Memory B cell (primary cell): ENCODE data around the gene CD9.
"Not testable (repeated sequence)": the region's sequence is repeated elsewhere in the genome, so short reads cannot be mapped to it uniquely, and the experiment has no call there.

Experiments used
- ATAC-seq: fragments of 150-1000 bp; cut with Tn5 transposase; 2 replicates; pipeline ENCODE4 v1.10.0; 2021; ENCODE audit warnings: low read depth, mild to moderate bottlenecking, moderate library complexity
- DNase-seq, 2 donors: peaks; one replicate each; pipeline ENCODE4 v3.0.0; 2022; ENCODE audit warnings: low spot score in 2 of 2
- H3K27ac Mint-ChIP-seq: one replicate; pipeline ENCODE4 v1.8.0; 2022; ENCODE audit warnings: mild to moderate bottlenecking, moderate library complexity, mixed read lengths
- H3K27me3 Mint-ChIP-seq: one replicate; pipeline ENCODE4 v1.8.0; 2022; ENCODE audit warnings: mixed read lengths
- H3K36me3 Mint-ChIP-seq: one replicate; pipeline ENCODE4 v1.8.0; 2022; ENCODE audit warnings: mild to moderate bottlenecking, mixed read lengths
- H3K4me1 Mint-ChIP-seq: one replicate; pipeline ENCODE4 v1.8.0; 2022; ENCODE audit warnings: mixed read lengths
- H3K4me3 Mint-ChIP-seq: one replicate; pipeline ENCODE4 v1.8.0; 2022; ENCODE audit warnings: mild to moderate bottlenecking, moderate library complexity, mixed read lengths
- H3K9me3 Mint-ChIP-seq: one replicate; pipeline ENCODE4 v1.8.0; 2022; ENCODE audit warnings: mixed read lengths

CD9 gene

DNA sequence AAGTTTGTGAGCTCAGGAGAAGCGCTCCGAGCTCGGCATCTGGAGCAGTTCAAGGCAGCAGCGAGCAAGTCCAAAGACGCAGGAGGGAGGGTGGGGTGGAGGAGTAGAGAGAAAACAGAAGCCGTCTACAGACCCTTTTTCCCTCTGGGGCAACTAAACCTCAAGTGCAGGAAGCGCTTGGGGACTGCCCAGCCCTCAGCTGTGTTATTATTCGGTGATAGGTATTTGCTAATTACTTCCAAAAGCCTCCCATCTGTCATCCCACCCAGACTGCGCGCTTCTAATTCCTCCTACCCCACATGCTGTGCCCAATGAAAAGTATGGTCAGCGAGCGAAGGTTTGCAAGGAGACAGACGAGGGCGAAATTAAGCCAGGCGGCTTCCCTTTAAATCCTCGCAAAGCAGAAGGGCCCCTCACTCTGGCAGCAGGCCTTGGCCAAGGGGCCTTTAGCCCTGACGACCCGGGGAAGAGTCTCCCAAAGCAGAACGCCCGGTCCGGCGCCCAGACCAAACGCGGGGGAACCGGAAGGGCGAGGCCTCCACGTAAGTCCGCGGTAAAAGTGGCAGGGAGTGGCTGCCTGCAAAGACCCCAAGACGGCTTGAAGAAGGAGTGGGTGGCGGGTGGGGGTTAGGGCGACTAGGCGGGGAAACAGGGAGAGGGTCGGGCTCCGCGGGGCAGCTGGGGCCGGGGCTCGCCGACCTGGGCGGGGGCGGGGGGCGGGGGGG lies 507 bp upstream of the CD9 start:
- Mint-ChIP-seq H3K4me1 (peaks cover 28% of the 10 kb centered on the region), H3K27me3 (peaks cover 14% of the 10 kb centered on the region), H3K4me3 (peak overlapping the region; percentile 80), H3K9me3 (no peaks in the 10 kb centered on the region), H3K27ac (peak overlapping the region; percentile 72), H3K36me3 (peaks cover 5% of the 10 kb centered on the region)
- ATAC-seq, result peak; percentile 31
- no peak for DNase-seq

DNA sequence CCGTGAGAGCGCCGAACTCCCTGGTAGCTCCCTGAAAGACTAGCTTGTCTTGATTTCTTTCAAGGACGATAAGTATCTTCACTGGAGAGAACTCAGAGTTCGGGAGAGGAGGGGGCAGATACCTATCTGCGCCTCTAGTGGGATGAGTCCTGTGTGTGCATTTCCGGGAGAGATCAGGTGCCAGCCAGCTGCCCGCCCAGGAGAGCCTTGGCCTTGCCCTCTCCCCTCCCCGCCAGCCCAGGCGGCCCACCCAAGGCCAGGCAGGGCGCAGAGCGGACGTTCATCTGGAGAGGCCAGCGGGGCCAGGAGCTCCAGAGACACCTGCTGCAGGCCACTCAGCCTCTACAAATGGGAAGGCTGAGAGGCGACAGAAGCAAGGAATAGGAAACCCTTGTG lies 1.0 kb downstream of the CD9 start:
- no peaks in the 10 kb centered on the region for H3K9me3 Mint-ChIP-seq
- peaks cover 7% of the 10 kb centered on the region for H3K36me3 Mint-ChIP-seq
- DNase-seq, result no peak
- peak; percentile 18 for ATAC-seq
- H3K4me1 Mint-ChIP-seq, result peaks cover 27% of the 10 kb centered on the region
- no peak overlapping the region for H3K27ac Mint-ChIP-seq
- peaks cover 14% of the 10 kb centered on the region for H3K27me3 Mint-ChIP-seq
- peak overlapping the region; percentile 83 for H3K4me3 Mint-ChIP-seq

DNA sequence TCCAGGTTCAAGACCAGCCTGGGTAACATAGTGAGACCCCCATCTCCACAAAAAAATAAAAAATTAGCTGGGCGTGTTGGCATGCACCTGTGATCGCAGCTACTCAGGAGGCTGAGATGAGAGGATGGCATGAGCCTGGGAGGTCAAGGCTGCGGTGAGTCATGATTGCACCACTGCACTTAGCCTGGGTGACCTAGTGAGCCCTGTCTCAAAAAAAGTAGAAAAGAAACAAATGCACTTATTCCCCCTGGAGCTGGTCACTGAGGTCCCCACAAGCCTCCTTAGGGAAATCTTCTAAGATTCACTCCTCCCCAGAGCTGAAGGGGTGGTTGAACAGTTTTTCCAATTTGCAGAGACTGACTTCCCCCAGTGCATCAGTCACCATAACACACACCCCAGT lies 1.6 kb downstream of the CD9 start:
- Mint-ChIP-seq H3K27me3 (peaks cover 14% of the 10 kb centered on the region), H3K9me3 (no peaks in the 10 kb centered on the region), H3K4me3 (peak overlapping the region; percentile 83), H3K36me3 (peaks cover 10% of the 10 kb centered on the region), H3K27ac (no peak overlapping the region), H3K4me1 (peaks cover 25% of the 10 kb centered on the region)
- DNase-seq (no peak), ATAC-seq (no peak)

DNA sequence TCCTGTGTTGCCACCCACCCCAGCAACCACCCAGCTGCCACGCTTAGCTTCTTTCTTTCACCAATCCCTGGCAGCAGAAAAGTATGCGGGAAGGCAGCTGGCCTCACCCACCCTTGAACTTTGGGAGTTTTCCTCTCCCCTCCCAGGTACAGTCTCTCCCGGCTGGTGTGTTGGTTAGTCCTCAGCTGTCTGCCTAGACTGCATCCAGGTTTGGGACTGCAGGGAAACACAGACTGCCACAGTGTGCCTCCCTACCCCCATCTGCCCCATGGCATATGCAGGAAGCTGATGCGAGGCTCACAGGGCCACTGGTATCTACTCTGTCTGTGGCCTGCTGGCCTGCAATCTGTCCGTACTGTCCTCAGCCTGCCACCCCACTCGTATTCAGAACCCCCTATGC lies 2.1 kb downstream of the CD9 start:
- Mint-ChIP-seq H3K9me3 (no peaks in the 10 kb centered on the region), H3K27ac (peak overlapping the region; percentile 46), H3K27me3 (peaks cover 14% of the 10 kb centered on the region), H3K4me1 (peaks cover 25% of the 10 kb centered on the region), H3K4me3 (peak overlapping the region; percentile 83), H3K36me3 (peaks cover 10% of the 10 kb centered on the region)
- no peak for ATAC-seq
- DNase-seq, result no peak

DNA sequence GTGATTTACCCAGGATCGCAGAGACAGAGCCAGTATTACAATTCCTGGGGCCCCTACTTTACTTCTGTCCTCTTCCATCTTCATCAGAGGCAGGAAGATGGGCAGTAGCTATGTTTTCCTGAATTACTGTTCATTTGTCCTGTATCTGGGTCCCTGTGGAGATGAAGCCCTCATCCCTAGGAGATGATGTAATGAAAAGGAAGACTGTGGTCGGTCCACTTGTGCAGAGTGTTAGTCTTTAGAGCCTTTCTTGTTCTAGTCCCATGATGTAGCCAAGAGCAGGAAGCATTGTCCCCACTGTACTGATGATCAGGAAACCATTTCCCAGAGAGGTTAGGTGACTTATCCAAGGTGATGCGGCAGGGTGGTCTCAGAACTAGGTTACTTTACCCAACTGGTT lies 2.6 kb downstream of the CD9 start:
- Mint-ChIP-seq H3K4me3 (peak overlapping the region; percentile 83), H3K27ac (peak overlapping the region; percentile 46), H3K27me3 (peaks cover 14% of the 10 kb centered on the region), H3K9me3 (no peaks in the 10 kb centered on the region), H3K36me3 (peaks cover 10% of the 10 kb centered on the region), H3K4me1 (peaks cover 28% of the 10 kb centered on the region)
- no peak for DNase-seq
- no peak for ATAC-seq

DNA sequence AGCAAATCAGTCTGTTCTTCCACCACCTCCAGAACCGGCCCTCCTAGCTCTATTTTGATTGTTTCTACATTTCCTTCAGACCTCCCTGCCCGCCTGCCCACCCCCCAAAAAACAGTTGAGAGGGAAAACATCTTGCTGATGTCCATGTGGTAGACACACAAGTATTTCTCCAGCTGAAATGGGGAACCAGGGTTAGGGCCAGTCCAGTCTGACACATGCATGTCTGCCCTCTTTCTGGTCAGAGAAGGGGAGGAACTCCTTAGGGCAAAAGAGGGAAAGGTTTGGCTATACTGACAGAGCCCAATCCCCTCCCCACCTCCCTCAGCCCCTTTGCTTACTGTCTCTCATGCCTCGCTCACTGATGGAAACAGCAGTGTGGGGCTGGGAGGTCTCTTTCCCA lies 3.4 kb downstream of the CD9 start:
- DNase-seq, result no peak
- Mint-ChIP-seq H3K4me3 (no peak overlapping the region), H3K27me3 (peaks cover 9% of the 10 kb centered on the region), H3K9me3 (no peaks in the 10 kb centered on the region), H3K36me3 (peaks cover 10% of the 10 kb centered on the region), H3K27ac (no peak overlapping the region), H3K4me1 (peaks cover 25% of the 10 kb centered on the region)
- ATAC-seq, result no peak

DNA sequence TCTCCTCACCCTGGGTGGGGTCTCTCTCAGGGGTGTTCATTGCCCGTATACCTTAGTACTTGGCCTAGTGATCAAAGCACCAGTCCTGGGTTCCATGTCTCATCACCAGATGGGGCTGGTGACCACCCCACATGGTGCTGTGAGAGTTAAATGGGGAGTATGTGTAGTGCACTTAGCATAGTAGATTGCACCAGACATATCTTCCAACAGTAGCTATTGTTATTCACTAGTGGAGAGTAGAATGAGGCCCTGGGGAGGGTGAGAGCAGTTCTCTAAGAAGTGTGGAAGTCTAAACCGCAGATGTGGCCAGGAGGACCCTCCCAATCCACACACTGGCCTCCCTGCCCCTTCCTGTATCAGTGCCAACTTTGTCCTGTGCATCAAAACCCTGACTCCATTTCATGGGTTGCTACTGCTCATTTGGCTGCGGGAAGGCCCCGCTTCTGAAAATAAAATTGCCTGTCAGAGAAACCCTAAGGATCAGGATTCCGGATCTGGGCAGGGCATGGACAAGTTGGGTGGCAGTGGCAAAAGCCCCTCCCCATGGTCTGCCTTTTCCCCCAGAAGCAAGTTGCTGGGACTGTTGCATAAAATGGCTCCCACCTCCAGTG lies 4.4 kb downstream of the CD9 start:
- DNase-seq (no peak), ATAC-seq (no peak)
- Mint-ChIP-seq H3K4me1 (peaks cover 26% of the 10 kb centered on the region), H3K36me3 (peaks cover 12% of the 10 kb centered on the region), H3K27me3 (peaks cover 9% of the 10 kb centered on the region), H3K9me3 (no peaks in the 10 kb centered on the region), H3K4me3 (peak overlapping the region; percentile 3), H3K27ac (peak overlapping the region; percentile 42)

DNA sequence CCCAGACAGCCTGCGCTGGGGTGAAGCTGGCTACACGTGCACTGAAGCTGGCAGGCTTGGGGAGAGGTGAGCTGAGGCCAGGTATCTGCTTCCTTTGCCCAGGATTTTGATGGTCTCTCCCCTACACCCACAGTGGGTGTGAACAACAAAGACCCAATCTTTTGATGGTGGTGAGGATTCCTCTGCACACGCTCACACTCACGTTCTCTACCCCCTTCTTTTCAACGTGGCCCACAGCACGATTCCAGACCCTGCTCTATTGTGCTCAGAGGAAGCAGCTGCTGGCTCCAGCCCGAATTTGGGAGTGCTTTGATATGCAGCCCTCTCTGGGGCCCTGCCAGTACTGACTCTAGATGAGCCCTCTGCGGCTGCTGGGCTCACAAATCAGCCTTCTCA lies 4.9 kb downstream of the CD9 start:
- DNase-seq (no peak), ATAC-seq (no peak)
- H3K27ac Mint-ChIP-seq, result peak overlapping the region; percentile 42

DNA sequence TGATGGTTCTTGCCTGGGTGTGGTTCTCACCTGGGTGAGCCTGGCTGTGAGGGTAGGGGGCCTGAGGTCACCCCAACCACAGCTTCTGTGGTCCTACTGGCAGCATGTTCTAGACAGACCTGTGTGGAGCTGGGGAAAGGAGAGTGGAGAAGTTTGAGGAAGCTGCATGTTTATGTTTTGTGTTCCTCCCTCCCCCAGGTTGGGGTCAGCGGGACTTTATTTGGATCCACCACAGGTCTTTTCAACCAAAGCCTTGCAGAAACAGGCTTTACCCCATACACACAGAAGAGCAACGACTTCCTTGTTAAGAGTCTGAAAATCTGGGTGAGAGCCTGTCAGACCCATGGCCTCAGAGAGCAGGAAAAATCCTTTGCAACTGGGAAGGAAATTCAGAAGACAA lies 5.6 kb downstream of the CD9 start:
- DNase-seq (no peak), ATAC-seq (no peak)
- Mint-ChIP-seq H3K27ac (no peak overlapping the region), H3K4me3 (no peak overlapping the region), H3K4me1 (peaks cover 34% of the 10 kb centered on the region), H3K9me3 (no peaks in the 10 kb centered on the region), H3K36me3 (peaks cover 12% of the 10 kb centered on the region), H3K27me3 (peaks cover 9% of the 10 kb centered on the region)

More for the DNA sequence above, 4.9 kb downstream of the CD9 start:
- no peaks in the 10 kb centered on the region for H3K9me3 Mint-ChIP-seq
- peaks cover 12% of the 10 kb centered on the region for H3K36me3 Mint-ChIP-seq
- H3K27me3 Mint-ChIP-seq, result peaks cover 9% of the 10 kb centered on the region
- H3K4me1 Mint-ChIP-seq, result peaks cover 29% of the 10 kb centered on the region
- peak overlapping the region; percentile 16 for H3K4me3 Mint-ChIP-seq

DNA sequence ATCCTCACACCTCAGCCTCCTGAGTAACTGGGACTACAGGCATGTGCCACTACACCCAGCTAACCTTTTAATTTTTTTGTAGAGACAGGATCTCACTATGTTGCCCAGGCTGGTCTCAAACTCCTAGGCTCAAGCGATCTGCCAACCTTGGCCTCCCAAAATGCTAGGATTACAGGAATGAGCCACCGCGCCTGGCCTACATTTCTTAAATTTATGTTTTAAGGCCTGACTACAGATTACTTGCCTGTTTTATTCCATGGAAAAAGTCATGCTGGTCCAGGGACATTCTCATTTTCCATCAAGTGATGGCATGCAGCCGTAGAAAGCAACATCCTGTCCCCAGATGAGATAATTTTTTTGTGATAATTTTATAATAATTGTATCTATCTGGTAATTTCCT lies 6.1 kb downstream of the CD9 start:
- DNase-seq, result no peak
- H3K4me1 Mint-ChIP-seq, result peaks cover 36% of the 10 kb centered on the region
- H3K27me3 Mint-ChIP-seq, result peaks cover 8% of the 10 kb centered on the region
- peaks cover 10% of the 10 kb centered on the region for H3K36me3 Mint-ChIP-seq
- no peak overlapping the region for H3K4me3 Mint-ChIP-seq
- no peak overlapping the region for H3K27ac Mint-ChIP-seq
- no peak for ATAC-seq
- H3K9me3 Mint-ChIP-seq, result no peaks in the 10 kb centered on the region

DNA sequence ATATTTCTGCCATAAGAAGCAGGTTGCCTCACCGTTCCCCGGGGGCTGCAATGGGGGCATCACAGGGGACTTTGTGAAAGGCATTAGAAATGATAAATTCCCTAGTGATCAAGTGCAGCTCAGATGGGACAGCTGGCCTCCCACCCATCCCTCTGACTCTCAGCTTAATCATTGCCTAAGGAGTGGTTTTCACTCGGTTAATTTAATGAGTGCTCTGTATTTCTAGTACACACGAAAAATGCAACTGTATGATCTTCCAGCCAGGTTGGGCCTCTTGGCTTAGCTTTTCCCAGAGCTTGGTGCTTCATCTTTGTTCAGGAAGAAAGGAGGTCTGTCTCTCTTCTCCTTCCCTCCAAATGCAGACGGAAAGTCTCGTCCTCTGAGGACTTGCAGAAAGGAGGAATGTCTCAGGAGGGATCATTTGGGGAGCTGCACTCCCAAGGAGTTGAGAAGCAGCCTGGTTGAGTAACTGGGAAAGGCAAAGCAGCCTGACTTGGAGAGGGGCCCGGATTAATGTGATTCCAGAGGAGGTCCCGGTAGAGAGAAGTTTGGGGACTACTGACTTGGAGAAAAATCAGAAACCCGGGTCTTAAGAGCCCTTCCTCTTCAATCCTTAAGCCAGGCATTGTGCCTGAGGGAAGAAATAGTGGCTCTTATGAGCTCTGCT lies 7.2 kb downstream of the CD9 start:
- Mint-ChIP-seq H3K4me3 (no peak overlapping the region), H3K27ac (peak overlapping the region; percentile 11), H3K36me3 (peaks cover 9% of the 10 kb centered on the region), H3K4me1 (peaks cover 34% of the 10 kb centered on the region), H3K9me3 (no peaks in the 10 kb centered on the region), H3K27me3 (peaks cover 5% of the 10 kb centered on the region)
- DNase-seq (no peak), ATAC-seq (no peak)

DNA sequence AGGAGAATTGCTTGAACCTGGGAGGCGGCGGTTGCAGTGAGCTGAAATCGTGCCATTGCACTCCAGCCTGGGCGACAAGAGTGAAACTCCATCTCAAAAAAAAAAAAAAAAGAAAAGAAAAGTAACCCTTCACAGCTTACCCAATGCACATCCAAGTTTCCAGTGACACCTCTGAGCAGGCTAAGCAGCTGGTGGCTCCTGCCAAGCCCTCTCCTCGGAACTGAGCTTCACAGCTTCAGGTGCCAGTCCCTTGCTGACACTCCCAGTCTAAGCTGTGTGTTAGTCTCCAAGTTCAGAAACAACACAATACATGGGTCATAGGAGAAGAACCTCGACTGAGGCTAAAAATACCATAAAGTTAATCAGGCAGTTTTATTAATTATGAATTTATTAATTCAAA lies 7.9 kb downstream of the CD9 start:
- Mint-ChIP-seq H3K27ac (no peak overlapping the region), H3K4me1 (peaks cover 36% of the 10 kb centered on the region), H3K4me3 (peak overlapping the region; percentile 17), H3K27me3 (peaks cover 2% of the 10 kb centered on the region), H3K36me3 (peaks cover 7% of the 10 kb centered on the region), H3K9me3 (no peaks in the 10 kb centered on the region)
- DNase-seq (no peak), ATAC-seq (no peak)

DNA sequence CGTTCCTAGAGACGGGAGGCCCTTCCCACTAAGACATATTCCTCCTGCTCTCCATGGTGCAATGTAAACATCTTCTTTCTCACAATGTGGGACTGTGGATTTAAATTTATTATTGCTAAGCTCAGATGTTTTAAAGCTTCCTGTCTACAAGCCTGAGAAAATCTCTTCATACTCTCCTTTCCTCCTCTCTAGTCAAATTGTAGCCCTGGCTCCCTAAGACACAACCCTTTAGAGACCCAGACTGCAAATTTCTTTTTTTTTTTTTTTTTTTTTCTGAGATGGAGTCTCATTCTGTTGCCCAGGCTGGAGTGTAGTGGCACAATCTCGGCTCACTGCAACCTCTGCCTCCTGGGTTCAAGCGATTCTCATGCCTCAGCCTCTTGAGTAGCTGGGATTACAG lies 9.2 kb downstream of the CD9 start:
- not testable (repeated sequence) for H3K36me3 Mint-ChIP-seq, H3K27me3 Mint-ChIP-seq, DNase-seq, H3K9me3 Mint-ChIP-seq
- peak; percentile 82 for ATAC-seq
- H3K27ac Mint-ChIP-seq, result peak overlapping the region; percentile 73
- H3K4me3 Mint-ChIP-seq, result peak overlapping the region; percentile 59
- H3K4me1 Mint-ChIP-seq, result peaks cover 41% of the 10 kb centered on the region

DNA sequence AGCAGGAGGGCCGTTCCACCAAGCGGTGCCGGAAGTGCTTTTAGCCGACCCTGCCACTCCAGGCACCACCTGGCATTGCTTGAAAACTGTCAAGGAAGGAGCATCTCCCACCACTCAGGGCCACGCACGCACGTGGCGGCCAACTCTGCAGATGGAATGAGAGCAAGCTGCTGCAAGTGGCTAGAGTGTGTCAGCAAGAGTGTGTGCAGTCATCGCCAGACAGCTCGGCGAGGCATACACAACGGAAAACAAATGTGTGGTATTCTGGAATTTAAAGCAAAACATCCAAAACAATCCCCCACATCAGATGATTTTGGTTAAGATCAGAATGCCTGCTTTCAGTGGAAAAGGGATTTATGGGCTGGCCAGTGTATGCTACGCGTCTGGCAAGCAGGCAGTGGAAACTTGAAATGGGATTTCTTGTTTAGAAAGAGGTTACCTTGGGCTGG lies 11.2 kb downstream of the CD9 start:
- peaks cover 3% of the 10 kb centered on the region for H3K27me3 Mint-ChIP-seq
- H3K4me1 Mint-ChIP-seq, result peaks cover 42% of the 10 kb centered on the region
- no peaks in the 10 kb centered on the region for H3K9me3 Mint-ChIP-seq
- peaks cover 4% of the 10 kb centered on the region for H3K36me3 Mint-ChIP-seq
- H3K27ac Mint-ChIP-seq, result no peak overlapping the region
- no peak for ATAC-seq
- DNase-seq, result no peak
- H3K4me3 Mint-ChIP-seq, result no peak overlapping the region
